MV-4-11 (cell line): ENCODE data around the gene IRAK1.
"Not testable (repeated sequence)": the region's sequence is repeated elsewhere in the genome, so short reads cannot be mapped to it uniquely, and the experiment has no call there.

ENCODE experiments used
- DNase-seq: peaks from one replicate; lab custom pipeline; 2025; lab: John Stamatoyannopoulos, UW

Gene IRAK1

GRCh38 chrX:153995504-153995903, 24.2 kb downstream of the IRAK1 start:
- no peak for DNase-seq

- not testable (repeated sequence) for DNase-seq
Observed at GRCh38 chrX:153994398-153994797, 25.3 kb downstream of the IRAK1 start.

GRCh38 chrX:153993978-153994377, 25.7 kb downstream of the IRAK1 start:
- DNase-seq, result no peak

- DNase-seq, result no peak
Observed at GRCh38 chrX:153993079-153993478, 26.6 kb downstream of the IRAK1 start.

- peak; percentile 87 for DNase-seq
Observed at GRCh38 chrX:153992180-153992579, 27.5 kb downstream of the IRAK1 start.

GRCh38 chrX:153991013-153991580, 28.6 kb downstream of the IRAK1 start:
- no peak for DNase-seq

- no peak for DNase-seq
Observed at GRCh38 chrX:153989973-153990655, 29.6 kb downstream of the IRAK1 start.

- DNase-seq, result no peak
Observed at GRCh38 chrX:153988493-153988892, 31.2 kb downstream of the IRAK1 start.

- DNase-seq, result peak; percentile 70
Observed at GRCh38 chrX:153984351-153985178, 35.1 kb downstream of the IRAK1 start.

- DNase-seq, result peak; percentile 87
Observed at GRCh38 chrX:153983321-153983801, 36.3 kb downstream of the IRAK1 start.

GRCh38 chrX:153981771-153982533, 37.8 kb downstream of the IRAK1 start:
- DNase-seq, result peak; percentile 89

- DNase-seq, result no peak
Observed at GRCh38 chrX:153981231-153981630, 38.5 kb downstream of the IRAK1 start.

GRCh38 chrX:153980394-153980793, 39.3 kb downstream of the IRAK1 start:
- not testable (repeated sequence) for DNase-seq

GRCh38 chrX:153974726-153975286, 44.9 kb downstream of the IRAK1 start:
- DNase-seq, result peak; percentile 13

GRCh38 chrX:153974003-153974725, 45.5 kb downstream of the IRAK1 start:
- peak; percentile 24 for DNase-seq

- DNase-seq, result no peak
Observed at GRCh38 chrX:153973127-153974002, 46.3 kb downstream of the IRAK1 start.

- peak; percentile 81 for DNase-seq
Observed at GRCh38 chrX:153972368-153973126, 47.2 kb downstream of the IRAK1 start, which contains the start of gene TMEM187. Gene TMEM187, plus strand, starts transcription at chrX:153972754. Its CDS starts 9,309 bp downstream, at chrX:153982063.

GRCh38 chrX:153971450-153972367, 48.0 kb downstream of the IRAK1 start, which contains the start of gene HCFC1:
Gene HCFC1, minus strand, starts transcription at chrX:153971818. Its CDS starts 978 bp downstream, at chrX:153970840.
- peak; percentile 88 for DNase-seq
